ENCODE measurements around the gene C3.

- TF ChIP-seq CTCF (IDR thresholded peaks at IDR 0.05; ENCODE audit: poor library complexity) = no peak
- TF ChIP-seq EZH2 (IDR thresholded peaks at IDR 0.05; ENCODE audit: borderline replicate concordance) = no peak
Observed at GRCh38 chr19:6707658-6708018, 12.8 kb downstream of the C3 start.

Measured in hepatocyte (in vitro differentiated cells).